Hematopoietic multipotent progenitor cell treated with erythropoietin and hydrocortisone succinate and interleukin-3 and kit ligand, for 17 days (in vitro differentiated cells): ENCODE measurements around the gene PCCA.

Experiments
- DNase-seq: peaks from one replicate; pipeline ENCODE4 v3.0.0-alpha.2; 2015; ENCODE audit warnings: low spot score

PCCA gene

DNA sequence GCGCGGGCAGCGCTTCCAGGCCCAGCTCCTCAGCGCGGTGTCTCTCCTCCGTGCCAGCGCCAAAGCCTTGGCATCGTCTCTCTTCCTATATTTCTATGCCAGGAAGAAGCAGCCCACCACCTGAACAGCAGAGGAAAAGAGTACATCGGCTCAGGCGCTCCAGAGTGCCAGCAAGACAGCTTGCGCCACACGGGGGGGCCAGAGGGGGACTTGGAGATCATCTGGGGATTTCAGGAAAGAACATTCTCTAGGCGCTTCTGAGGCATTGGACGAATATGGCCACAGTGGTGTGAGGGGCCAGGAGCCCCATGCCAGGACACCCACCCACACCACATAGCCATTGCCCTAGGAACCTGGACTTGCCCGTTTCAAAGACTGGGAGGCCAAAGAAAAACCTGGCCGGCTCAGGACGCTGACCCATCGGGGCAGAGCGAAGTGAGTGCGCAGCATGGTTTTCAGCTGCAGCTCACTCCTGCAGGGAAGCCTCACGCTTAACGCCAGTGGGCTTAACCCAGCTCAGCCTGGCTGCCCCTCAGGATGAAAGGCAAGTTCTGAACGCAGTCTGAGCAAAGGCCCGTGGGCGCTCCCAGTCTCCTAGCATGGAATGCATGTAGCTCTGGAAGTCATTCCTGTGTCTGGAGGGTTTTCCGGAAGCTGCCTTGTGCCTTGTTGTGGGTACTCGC lies 437.6 kb downstream of the PCCA start:
- DNase-seq, result no peak

DNA sequence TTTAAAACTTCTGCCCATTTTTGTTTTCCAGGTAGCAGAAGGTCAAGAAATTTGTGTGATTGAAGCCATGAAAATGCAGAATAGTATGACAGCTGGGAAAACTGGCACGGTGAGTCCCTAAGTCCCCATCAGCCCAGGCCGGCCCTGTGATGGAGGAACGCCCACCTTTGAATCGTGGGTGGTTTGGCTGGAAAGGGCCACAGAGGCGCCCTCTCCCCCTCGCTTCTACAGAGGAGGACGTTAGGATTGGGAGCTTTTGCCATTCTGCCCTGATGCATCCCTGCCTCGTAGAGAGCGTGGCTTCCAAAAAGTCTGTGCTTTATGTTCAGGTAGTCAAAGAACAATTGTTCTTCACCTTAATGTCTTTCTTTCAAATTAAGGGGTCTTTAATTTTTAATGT lies 438.8 kb downstream of the PCCA start:
- DNase-seq, result no peak

DNA sequence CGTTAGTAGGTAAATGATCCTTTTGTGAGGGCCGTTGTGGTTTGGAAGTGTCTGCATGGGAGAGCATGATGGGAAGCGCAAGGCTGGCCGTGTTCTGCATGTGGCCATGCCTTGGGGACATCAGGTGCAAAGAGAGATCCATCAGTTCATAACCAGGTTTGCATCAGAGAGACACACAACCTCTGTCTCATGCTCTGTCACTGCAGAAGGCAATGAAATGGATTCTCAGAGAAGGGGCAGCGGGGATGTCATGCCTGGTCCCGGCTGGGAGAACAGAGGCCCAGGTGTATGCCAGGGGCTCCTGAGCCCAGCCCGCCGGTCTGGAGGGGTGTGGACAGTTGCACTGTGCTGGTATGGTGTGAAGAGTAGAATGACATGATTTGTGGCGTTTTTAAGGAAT lies 439.5 kb downstream of the PCCA start:
- DNase-seq, result no peak

DNA sequence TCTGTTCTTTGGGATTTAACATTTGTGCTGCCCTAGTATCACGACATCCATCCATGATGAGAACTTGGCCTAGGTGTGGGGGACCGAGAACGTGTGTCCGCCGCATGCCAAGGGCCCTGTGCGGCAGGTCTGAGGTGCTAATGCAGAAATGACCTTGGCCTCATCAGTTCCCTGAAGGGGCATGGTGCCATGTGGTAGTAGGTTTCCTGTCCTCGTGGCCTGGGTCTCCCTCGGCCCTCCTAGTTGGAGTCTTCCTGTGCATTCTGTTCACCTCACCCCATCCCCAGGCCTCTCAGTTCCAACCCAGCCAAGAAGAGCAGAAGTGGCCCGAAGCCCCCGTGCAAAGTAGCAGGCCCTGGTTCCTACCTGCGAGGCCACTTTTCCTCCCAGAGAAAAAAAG lies 439.9 kb downstream of the PCCA start:
- no peak for DNase-seq

DNA sequence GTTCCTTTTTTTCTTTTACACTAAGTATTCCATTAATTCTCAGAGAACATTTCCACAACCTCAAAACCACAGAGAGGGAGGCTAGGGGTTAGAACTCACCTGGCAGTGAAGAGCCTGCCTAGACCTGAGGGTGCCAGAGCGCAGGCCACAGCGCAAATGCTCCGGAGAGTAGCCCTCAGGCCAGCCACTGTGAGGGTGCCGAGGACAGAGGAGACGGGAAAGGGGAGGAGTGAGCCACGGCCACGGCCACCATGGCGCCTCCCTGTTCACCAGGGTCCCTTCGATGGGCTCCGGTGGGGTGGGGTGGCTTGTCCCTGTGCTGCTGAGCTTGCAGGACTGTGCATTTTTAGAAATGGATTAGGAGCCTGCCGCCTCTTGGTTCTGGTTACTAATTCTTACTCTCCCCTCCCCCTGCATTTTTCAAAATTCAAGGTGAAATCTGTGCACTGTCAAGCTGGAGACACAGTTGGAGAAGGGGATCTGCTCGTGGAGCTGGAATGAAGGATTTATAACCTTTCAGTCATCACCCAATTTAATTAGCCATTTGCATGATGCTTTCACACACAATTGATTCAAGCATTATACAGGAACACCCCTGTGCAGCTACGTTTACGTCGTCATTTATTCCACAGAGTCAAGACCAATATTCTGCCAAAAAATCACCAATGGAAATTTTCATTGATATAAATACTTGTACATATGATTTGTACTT lies 440.9 kb downstream of the PCCA start:
- DNase-seq, result no peak

DNA sequence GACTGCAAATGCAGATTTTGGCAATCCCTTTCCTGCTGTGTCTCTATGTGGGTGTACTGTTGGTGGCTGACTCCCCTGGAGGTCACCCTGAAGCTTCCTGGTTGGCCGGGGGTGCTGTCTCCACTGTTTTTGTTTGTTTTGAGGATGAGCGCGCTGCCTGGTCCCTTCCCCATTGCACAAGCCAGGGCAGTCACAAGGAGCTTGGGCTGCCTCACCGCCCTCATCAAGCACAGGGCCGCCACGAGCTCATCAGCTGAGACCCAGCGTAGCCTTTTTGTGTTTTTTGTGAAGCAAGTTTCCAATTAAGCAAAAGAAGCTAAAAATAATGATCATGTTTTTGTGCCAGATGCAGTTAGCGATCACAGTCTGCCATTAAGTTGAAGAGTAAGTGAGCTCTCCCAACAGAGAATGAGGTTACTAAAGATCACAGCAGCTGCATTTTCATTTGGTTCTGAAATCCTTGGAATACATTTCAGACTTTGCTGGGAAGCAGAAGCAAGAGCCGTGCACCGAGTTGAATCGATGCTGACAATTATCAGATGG lies 441.8 kb downstream of the PCCA start:
- DNase-seq, result no peak

DNA sequence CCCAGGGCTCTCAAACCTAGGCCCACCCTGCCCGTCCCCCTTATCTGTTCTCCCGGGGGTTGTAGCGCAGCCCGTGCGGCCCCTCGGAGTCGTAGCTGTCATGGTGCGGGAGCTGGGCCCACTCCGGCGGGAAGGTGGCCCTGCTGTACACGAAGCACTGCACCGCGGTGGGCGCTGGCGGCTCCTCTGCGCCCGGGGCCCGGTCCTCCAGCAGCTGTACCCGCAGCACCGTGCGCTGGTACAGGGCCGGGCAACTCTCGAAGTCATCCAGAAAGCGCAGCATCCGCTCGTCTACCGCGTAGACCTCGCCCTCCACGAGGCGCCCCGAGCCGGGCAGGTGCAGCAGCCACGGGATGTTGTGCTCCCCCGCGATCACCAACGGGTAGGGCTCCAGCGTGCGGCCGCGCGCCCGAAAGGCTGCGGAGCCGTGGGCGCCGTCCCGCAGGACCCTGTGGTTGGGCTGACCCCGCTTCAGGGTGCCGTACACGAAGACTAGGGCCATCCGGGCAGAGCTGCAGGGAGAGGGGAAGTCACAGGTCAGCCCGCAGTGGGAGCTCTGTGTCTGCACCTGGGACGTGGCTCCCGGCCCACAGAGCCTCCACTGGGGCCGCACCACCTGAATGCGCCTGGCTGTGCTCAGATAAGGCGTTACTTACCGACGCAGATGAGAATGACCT lies 443.3 kb downstream of the PCCA start:
- DNase-seq, result no peak

DNA sequence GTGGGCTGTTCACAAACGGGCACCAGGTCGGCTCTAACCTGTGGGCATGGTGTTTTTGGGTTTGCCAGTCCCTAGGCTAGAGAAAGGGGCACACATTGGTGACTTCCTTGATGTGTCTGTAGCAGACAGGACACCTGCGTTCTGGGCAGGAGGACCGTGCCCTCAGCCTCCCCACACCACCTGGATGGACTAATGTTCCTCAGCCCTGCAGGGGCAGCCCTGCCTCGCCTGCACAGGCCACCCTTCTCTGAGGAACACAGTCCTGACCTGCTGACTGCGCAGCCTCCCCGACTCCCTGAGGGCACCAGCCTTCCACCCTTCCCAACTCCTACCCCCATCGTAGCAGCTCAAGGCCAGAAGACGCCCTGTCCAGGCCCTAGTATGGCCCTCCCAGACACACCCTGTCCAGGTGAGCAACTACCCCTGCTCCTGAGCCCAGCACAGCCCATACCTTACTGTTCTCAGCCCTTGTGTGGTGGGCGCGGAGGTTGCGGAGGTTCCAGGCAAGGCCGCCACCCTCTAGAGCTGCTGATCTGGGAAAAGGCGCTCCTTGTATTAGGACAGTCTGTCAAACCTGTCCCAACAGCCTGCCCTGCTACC lies 444.0 kb downstream of the PCCA start:
- DNase-seq, result no peak

DNA sequence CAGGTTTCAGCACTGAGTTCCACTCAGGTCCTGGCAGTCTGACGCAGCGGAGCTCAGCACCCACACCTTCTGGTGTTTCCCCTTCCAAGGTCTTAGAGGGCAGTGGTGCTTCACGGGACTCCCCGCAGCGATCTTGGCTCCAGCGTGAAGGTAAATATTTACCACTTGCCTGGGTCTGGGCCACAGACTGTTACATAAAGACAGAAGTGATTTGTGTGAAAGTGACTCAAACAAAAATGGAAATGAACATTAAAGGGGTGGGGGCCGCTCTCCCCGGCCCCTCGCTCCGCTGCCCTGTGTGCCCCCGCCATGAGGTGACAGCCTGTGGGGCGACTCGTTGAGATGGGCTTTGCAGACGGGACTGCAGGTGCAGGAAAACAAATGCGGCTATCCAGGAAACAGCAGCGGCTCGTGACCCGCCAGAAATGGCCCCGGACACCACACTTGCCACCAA lies 444.7 kb downstream of the PCCA start:
- no peak for DNase-seq

DNA sequence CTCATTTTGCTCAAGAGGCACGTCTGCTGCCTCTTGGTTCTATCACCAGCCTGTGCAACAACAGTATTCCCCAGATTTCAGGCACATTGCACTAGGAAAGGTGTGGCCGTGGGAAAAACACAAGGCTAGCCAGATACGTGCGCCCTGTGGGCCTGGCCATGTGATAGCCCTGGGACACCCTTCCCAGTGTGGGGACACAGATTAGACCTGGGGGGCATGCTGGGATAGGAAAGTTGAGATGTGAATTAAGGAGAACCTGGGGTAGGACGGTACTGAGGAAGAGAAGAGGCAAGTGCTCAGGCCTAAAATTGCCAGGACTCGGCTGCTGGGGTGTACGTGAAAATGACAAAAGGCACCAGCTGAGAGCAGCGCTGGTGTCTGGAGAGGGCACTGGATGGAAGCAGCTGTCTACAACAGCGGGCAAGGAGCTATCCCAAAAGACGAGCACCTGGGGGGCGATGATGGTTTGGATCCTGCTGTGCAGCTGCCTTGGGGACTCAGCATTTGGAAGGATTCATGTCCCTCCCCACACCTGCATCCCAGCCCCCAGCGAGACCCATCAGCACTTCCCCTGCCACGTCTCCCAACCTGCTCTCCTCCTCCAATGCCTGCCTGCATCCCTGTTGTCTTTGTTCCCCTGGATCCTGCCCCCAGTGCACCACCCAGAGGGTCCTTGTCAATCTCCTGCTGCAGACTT lies 445.4 kb downstream of the PCCA start:
- DNase-seq, result no peak

DNA sequence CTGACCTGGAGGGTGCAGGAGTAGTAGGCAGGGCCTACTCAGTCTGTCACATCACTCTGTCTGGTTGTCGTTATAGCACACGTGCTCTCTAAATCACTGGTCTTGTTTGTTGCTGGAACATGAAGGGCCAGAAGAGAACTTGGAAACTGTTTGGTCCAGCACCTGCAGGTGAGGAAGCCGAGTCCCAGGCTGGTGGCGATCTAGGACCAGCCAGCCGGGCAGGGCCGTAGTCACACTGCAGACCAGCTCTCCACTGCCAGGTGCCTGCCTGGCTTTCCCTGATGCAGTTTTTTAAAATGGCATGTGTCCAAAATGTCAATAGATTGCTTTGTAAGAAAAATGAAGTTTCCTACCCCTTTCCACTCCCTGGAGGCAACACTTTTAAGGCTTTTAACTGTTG lies 446.0 kb downstream of the PCCA start:
- DNase-seq, result no peak

DNA sequence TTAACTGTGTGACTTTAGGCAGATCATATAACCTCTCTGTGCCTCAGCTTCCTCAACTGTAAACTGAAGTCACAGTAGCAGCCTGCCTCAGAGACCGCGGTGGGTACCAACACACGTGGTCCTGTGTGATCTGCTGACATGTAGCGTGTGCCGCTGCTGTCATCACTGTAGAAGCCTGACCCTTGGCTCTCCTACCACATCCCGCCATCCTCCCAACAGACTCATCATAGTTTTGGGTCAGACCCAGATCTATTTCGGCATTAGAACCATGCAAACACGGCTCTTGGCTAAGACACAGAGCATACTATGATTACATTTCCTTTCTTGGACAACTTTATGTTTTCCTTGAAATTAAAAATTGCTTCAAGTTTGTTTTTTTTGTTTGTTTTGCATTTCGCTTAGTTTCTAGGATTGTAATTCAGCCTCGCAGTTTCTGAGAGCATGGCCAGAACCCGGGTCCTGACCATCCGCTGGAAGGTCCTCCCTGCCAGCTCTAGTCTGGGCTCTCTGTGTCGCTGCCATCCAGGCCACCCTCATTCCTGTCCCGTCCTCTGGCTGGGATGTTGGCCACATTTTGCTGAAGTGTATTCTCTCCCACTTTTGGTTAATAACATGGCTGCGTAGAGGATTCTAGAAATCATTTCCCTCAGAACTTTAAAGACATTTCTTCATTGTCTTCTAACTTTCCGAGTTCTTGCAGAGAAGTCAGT lies 446.7 kb downstream of the PCCA start:
- DNase-seq, result no peak

DNA sequence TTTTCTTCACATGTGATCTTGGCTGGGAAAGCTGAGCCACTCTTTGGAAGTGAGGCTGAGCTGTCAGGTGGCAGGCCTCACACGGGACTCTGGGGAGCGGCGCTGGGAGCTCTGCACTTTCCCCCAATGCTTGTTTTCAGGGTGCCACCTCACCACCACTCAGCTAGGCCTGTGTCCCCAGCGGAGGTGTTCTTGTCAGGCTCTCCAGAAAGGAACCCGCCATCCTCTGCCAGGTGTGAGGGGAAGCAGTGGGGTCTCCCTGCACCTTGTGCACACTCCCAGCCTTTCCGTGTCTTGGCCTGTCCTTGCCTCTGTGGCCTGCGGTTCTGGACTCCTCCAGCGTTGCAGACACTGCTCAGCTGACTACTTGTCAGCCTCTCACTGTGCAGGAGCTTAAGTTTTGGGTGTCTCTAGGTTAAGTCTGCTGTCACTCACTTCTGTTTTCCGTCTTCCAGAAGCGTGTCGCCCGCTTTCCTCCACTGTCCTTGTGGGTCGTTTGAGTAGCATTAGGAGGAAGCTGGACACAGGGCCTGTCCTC lies 447.8 kb downstream of the PCCA start:
- no peak for DNase-seq

DNA sequence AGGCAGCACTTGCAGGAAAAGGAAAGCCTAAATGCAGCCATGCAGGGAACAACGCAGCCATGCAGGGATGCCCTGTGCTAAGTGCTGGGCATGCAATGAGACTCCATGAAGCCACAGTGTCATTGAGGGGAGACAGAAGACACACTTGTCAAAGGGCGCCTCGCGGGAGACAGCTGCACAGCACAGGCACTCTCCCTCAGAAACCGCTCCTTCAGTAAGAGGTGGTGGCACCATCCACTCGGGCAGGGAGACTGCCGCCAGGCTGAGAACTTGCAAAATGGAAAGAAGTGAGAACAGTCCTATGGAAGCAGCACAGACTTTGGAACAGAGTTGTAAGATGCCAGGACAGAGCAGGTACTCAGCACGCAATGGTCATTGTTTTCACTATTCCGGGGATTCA lies 448.6 kb downstream of the PCCA start:
- no peak for DNase-seq

DNA sequence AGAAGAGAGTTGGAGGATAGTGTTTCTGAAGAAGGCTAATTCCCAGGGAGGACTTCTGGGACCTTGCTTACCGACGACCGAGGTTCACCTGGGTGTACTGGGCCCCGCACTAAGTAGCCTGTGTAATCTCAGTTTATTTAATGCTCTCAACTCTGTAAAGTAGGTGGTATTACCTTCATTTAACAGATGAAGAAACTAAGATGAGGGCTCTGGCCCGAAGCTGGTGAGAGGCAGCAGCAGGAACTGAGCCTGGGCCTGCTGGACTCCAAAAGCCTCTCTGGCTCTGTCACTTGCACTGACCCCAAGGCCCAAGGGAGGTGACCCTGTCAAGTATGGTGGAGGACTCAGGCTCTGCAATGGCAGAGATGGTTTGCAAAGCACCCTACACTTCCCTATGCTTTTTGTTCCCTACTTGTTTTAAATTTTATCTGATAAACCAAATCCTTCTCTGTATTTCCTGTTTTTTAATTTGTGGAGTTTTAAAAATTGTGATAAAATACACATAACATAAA lies 449.1 kb downstream of the PCCA start:
- no peak for DNase-seq

DNA sequence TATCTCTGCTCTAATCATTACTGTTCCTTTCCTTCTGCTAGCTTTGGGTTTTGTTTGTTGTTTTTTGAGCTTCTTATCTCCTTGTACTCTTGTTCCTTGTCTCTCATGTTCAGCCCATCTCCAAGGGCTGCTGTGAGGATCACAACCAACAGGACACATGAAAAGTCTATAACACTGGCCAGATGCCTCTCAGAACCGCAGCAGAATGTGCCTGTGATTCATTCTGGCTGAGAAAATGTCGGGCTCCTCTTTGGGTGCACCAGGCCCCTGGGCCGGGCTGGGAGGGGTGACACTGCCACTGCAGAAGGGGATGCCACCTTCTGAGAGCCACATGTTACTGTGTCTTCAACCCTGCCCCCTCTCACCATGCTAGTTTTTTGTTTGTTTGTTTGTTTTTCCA lies 451.7 kb downstream of the PCCA start:
- no peak for DNase-seq

DNA sequence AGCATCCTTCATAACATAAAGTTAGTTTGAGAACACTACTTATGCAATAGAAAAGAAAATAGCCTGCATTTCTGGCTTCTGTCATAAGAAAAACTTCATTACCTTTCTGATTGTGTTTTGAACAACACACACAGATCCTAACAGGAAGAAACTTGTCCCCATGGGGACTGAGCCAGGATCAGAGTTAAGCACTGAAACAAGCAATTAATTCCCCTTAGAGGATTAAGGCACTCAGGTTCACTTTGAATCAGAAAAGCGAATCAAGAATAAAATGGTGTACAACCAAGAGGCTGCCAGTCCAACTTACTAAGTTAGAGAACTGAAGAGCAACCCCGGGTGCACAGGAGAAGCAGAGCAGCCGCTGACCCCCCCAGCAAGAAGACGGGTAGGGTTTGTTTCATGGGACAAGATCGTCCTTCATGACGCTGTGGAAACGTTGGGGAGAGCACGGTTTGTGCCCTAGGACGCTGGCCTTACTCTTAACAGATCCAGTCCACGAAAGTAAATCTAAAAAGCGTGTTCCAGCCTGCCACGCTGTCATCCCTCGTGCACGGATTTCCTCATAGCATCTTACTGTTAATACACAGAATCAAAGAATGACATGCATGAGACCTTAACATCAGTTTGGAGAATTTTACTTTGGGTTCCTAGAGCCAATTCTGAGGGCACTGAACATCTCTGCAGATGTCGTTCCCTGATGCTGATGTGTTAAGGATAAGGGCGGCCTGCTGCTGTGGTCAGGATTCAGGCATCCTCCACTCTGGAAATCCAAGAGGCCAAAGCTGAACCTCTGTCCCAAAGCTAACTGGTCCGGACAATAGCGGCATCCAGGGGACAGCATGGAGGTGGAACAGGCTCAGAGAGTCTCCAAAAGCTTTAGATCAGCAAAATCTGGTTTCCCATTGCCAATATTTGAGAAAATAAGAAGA lies 453.3 kb downstream of the PCCA start:
- no peak for DNase-seq

DNA sequence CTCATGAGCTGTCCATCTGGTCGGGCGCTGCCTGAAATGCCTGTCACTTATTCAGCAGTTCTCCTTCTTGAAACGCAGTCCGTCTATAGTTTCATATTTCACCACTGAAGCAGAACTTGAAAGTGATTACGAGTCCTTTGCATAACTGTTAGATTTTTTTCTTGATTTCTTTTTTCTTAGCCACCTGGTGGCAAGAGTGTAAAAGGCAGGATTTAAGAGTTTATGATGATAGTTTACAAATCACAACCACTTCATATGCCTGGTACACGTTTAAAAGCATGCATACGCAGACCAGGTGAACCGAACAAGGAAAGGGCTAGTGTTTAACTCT lies 453.9 kb downstream of the PCCA start:
- DNase-seq, result no peak

DNA sequence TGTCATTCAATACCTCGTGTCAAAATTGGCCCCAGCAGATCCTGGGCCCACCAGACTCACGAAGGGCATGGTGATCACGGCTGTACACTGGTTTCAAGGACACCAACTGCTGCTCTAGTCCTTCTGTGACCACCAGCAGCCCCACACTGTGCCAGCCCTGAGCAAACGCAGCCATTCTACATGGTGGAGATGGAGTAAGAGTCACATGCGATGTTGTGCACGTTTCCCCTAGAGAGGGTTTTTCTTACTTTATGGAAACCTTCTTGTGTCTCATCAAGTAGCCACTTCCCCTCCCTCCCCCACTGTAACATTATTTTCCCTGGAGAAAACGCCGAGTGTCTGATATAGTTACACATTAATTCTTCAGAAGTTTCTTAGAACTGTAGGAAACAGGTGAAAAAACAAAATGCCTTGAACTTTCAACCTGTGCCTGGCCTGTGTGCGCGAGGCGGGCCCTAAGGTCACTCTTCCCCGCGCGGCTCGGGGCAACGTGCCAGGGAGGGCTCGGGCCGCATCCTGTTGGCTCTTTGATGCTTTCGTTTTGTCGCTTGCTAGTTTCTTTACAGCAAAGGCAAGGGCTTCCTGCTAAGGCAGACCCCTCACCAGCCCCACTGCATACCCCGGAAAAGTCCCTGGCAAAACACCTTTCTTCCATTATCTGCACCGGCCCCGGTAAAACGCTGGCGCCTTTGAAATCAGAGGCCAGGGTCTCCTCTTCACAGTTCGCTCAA lies 455.1 kb downstream of the PCCA start:
- DNase-seq, result no peak
